Ishikawa (cell line): ENCODE results near the gene NHSL2.

Experiments used
- CREB1 ChIP-seq: IDR thresholded peaks from 2 replicates; pipeline ENCODE4 v1.6.1; 2012; ENCODE audit warnings: low read depth
- EP300 ChIP-seq: IDR thresholded peaks from 2 replicates; pipeline ENCODE4 v1.6.1; 2012; ENCODE audit warnings: borderline replicate concordance
- FOXM1 ChIP-seq: IDR thresholded peaks from 2 replicates; pipeline ENCODE4 v1.6.1; 2012; ENCODE audit warnings: low read depth, borderline replicate concordance
- RAD21 ChIP-seq: IDR thresholded peaks from 2 replicates; pipeline ENCODE4 v1.6.1; 2012; ENCODE audit warnings: low read depth
- TAF1 ChIP-seq: IDR thresholded peaks from 2 replicates; pipeline ENCODE4 v1.6.1; 2012; ENCODE audit warnings: low read depth, mild to moderate bottlenecking
- TEAD4 ChIP-seq: IDR thresholded peaks from 2 replicates; pipeline ENCODE4 v1.6.1; 2012
- YY1 ChIP-seq: IDR thresholded peaks from 2 replicates; pipeline ENCODE4 v1.6.1; 2012; ENCODE audit warnings: low read depth
- ZBTB7A ChIP-seq: IDR thresholded peaks from 2 replicates; pipeline ENCODE4 v1.6.1; 2012; ENCODE audit warnings: low read depth
- TF ChIP-seq, protein P1 (sequence below): IDR thresholded peaks from 2 replicates; pipeline ENCODE4 v1.6.1; 2012; ENCODE audit warnings: low read depth, mild to moderate bottlenecking

- no peak for TF ChIP-seq EP300
- no peak for TF ChIP-seq TAF1
- TF ChIP-seq, protein P1, sequence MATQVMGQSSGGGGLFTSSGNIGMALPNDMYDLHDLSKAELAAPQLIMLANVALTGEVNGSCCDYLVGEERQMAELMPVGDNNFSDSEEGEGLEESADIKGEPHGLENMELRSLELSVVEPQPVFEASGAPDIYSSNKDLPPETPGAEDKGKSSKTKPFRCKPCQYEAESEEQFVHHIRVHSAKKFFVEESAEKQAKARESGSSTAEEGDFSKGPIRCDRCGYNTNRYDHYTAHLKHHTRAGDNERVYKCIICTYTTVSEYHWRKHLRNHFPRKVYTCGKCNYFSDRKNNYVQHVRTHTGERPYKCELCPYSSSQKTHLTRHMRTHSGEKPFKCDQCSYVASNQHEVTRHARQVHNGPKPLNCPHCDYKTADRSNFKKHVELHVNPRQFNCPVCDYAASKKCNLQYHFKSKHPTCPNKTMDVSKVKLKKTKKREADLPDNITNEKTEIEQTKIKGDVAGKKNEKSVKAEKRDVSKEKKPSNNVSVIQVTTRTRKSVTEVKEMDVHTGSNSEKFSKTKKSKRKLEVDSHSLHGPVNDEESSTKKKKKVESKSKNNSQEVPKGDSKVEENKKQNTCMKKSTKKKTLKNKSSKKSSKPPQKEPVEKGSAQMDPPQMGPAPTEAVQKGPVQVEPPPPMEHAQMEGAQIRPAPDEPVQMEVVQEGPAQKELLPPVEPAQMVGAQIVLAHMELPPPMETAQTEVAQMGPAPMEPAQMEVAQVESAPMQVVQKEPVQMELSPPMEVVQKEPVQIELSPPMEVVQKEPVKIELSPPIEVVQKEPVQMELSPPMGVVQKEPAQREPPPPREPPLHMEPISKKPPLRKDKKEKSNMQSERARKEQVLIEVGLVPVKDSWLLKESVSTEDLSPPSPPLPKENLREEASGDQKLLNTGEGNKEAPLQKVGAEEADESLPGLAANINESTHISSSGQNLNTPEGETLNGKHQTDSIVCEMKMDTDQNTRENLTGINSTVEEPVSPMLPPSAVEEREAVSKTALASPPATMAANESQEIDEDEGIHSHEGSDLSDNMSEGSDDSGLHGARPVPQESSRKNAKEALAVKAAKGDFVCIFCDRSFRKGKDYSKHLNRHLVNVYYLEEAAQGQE = no peak
- no peak for TF ChIP-seq FOXM1
- no peak for TF ChIP-seq CREB1
- TF ChIP-seq TEAD4 = no peak
- no peak for TF ChIP-seq YY1
- no peak for TF ChIP-seq RAD21
- no peak for TF ChIP-seq ZBTB7A
These were observed 114.7 kb downstream of the NHSL2 start for GRCh38 chrX:72025236-72025770.
